KBM-7 (cell line): ENCODE results near the gene SALL3.

Experiments used
- DNase-seq: peaks from one replicate; pipeline ENCODE4 v3.0.0-alpha.2; 2015
- in situ Hi-C: fragments of 300-500 bp; cut with MboI; formaldehyde crosslinking; loops from 2 replicates; pipeline ENCODE4 v1.14.3; 2020; ENCODE audit warnings: low sequenced_read_pairs, low pct_unique_long_range_greater_than_20kb, mixed read lengths

The SALL3 gene

DNA sequence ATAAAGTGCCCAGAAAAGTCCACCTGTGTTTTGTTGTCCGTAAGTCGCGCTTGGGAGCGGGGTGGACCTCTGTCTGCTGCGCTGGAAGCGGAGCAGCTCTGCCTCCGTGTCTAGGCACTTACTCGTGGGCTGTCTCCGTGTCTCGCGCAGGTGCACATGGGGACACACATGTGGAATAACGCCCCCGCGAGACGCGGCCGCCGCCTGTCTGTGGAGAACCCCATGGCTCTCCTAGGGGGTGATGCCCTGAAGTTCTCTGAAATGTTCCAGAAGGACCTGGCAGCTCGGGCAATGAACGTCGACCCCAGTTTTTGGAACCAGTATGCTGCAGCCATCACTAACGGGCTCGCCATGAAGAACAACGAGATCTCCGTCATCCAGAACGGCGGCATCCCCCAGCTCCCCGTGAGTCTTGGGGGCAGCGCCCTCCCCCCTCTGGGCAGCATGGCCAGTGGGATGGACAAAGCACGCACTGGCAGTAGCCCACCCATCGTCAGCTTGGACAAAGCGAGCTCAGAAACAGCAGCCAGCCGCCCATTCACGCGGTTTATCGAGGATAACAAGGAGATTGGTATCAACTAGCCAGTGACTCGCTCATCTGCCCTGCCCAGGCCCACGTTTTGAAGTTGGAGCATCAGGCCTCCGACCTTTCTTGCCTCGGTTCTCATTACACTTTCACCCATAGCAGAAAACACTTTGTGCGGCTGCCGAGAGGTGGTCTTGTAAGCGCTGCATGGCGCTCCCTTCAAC is 17.3 kb downstream of the SALL3 start:
- no peak for DNase-seq
- in situ Hi-C loops = no loop called here

DNA sequence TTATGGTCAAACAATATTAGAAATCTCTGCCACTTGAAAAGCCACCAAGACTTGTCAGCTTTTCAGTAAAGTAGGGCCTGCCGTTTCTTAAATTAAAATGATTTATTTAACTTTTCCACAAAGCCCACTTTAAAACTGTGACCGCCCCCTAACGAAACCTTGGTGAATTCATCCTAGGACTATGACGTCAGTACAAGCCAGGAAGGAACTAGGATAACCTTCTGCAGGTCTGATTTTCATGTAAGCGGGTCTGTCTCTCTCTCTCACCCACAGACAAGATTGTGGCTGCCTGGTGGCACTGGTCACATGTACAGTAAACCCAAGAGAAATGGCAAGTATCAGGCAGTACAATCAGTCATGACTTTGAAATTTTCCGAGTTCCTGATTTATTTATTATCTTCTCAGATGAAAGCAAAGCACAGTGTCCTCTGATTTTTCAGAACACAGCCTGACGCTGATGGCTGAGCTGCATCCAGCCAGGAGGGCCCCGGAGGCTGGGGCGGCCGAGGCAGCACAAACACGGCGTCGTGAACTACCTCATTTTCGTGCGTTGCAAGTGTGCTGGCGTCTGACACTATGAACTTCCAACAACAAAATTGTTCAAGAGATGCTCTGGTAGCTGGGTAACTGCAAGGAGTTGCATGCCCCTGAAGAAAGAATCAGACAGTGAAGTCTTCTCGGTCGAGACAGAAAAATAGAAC is 18.9 kb downstream of the SALL3 start:
- in situ Hi-C loops = no loop called here
- DNase-seq = no peak

- in situ Hi-C loops = no loop called here
- DNase-seq = no peak
Measured at GRCh38 chr18:78999939-79000338, 20.3 kb downstream of the SALL3 start.

GRCh38 chr18:79000997-79001396 is 21.4 kb downstream of the SALL3 start:
- DNase-seq = no peak
- in situ Hi-C loops = no loop called here

DNA sequence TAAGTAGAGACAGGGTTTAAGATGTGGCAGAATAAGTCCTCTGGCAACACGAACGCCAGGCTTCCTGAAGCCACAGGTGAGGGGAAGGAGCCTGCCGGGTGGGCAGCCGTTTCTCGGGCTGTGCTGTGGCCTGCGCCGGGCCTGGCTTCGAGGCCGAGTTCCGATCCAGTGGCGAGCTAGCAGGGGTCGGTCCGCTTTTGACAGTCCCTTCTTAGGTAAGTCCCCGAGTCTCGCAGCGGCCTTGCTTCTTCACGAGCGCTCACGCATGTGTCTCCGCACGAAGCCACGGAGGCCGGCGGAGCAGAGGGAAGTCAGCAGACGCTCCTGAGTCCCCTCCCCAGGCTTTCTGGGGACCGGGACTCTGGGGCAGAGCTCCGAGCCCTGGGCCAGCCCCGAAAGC is 26.0 kb downstream of the SALL3 start:
- in situ Hi-C loops = no loop called here
- DNase-seq = no peak

- in situ Hi-C loops = no loop called here
Measured at GRCh38 chr18:79006106-79006795, 26.6 kb downstream of the SALL3 start.

DNA sequence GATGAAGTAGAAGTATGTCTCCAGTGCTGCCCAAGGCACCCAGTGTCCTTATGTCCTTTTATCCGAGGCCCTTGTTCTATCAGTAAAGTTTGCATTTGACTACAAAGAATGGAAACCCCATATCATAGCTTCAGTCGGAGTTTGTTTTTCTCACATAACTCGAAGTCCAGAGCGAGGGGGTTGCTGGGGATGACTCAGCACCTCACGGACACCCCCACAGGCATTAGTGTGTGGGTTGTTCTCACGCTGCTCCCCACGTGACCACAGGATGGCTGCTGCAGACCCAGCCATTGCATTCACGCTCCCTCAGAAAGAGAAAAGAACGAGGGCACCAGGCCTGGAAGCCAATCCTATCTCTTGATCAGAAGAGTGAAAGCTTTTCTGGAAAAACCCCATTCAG is 27.8 kb downstream of the SALL3 start:
- no peak for DNase-seq
- in situ Hi-C loops = no loop called here

More at GRCh38 chr18:79006106-79006795, 26.6 kb downstream of the SALL3 start:
- DNase-seq = no peak

DNA sequence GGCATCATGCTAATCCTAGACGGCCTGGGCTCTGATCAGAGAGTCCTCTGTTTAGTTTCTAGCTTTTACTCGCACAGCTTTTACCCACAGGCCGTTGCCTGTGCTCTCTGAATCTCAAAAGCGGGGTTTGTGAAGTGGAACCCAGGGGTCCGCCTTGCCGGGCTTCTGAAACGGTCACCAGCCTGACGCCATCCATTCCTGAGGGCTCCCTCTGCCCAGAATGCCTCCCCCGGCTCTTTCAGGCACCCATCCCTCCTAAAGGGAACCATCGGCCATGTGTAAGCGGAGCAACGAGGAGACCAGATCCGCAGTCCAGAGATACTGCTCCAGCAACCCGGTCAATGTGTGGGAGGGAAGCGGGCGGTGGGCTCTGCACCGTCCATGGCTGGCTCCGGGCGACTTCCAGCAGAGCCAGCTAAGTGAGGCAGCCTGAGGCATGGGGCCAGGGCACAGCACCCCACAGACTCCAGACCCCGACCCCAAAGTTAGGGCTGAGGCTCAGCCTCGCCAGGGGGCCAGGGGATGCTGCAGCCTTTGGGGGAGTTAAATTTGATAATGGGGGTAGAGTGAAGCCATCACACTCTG is 28.8 kb downstream of the SALL3 start:
- no peak for DNase-seq
- in situ Hi-C loops = no loop called here

DNA sequence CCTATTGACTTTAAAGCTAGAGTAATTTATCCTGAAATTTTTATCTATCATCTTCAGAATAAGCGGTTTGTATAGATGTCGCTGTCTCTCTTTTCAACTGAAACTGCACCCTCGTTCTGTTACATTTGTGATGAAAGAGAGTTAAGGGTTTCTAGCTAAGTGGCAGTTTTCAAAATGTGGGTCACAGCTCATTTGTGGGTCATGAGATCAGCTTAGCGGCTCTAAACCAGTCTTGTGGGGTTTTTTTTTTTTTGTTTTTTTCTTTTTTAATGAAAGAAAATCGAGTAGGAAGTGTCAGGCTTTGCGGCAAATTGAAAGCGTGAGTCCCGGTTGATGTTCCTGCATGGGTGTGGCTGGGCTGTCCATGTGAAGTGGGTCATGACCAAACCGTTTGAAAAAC is 31.2 kb downstream of the SALL3 start:
- in situ Hi-C loops = no loop called here
- DNase-seq = no peak

DNA sequence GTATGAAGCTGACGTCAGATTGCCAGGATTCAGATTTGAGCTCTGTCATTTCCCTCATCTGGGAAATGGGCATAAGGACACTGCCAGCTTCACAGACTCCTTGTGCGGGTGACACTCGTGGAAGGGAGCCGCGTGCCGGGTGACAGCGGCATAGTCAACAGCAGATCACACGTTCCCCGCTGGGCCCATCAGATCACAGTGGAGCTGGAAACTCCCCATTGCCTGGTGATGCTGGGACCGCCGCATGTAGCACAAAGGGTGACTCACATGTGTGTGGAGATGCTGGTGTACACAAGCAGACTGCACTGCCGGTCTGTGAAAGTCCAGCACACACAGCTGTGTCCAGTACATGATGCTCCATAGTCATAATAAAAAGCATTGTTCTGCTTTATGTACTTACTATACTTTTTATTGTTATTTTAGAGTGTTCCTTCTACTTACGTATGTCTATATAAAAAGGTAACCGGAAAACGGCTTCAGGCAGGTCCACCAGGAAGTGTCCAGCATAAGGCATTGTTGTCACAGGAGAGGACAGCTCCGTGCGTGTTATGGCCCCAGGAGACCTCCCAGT is 31.8 kb downstream of the SALL3 start:
- DNase-seq = no peak
- in situ Hi-C loops = no loop called here

- in situ Hi-C loops = no loop called here
- DNase-seq = no peak
Measured at GRCh38 chr18:79013869-79014268, 34.3 kb downstream of the SALL3 start.

DNA sequence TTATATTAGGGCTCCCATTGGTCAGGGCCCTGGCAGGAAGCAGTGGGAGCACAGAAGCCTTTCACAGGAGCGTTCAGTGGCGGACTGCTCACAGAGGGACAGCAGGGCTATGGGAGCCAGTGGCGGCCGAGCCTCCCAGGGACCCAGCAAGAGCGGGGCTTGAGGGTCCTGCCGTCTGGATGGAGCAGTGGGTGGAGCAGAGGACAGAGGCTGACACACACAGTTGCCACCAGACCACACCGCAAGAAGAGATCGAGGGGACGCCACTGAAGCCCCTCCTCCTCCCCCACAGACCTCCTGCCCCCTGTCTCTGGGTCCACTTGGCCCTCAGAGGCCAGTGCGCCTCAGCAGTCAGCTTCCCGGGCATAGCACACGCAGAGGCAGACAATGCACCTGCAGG is 39.3 kb downstream of the SALL3 start:
- in situ Hi-C loops = no loop called here
- no peak for DNase-seq

GRCh38 chr18:79019881-79020280 is 40.3 kb downstream of the SALL3 start:
- DNase-seq = no peak
- in situ Hi-C loops = no loop called here

GRCh38 chr18:79022603-79023002 is 43.0 kb downstream of the SALL3 start:
- in situ Hi-C loops = no loop called here
- DNase-seq = no peak

- in situ Hi-C loops = no loop called here
- DNase-seq = no peak
Measured at GRCh38 chr18:79026491-79026890, 46.9 kb downstream of the SALL3 start.

DNA sequence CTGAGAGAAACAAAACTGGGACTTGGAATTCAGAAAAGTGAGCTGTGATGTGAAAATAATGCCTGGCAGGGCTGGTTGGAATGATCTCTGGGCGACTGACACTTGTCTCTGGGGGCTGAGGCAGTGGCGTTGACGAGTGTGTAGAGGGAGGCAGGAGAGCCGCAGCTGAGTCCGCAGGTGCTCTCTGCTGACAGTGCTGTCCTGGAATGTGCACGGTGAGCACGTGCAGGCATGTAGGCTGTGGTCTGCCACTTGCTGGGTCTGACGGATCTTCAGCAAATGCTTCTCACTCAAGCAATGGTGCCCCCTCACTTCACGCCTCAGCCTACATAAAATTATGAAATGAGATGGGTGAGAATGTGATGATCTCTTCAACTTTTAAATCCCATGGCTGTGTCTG is 51.1 kb downstream of the SALL3 start:
- DNase-seq = no peak
- in situ Hi-C loops = no loop called here

- in situ Hi-C loops = no loop called here
- no peak for DNase-seq
Measured at GRCh38 chr18:79042276-79042675, 62.7 kb downstream of the SALL3 start.

- DNase-seq = no peak
- in situ Hi-C loops = no loop called here
Measured at GRCh38 chr18:79043288-79043687, 63.7 kb downstream of the SALL3 start.

- DNase-seq = no peak
- in situ Hi-C loops = no loop called here
Measured at GRCh38 chr18:79046522-79046921, 66.9 kb downstream of the SALL3 start.
